Retinal pigment epithelial cell (primary cell): ENCODE data around the gene HES3.

Experiments used
- DNase-seq: peaks from one replicate; pipeline ENCODE4 v3.0.0-alpha.2; 2010; ENCODE audit warnings: low read depth
- H3K4me3 ChIP-seq: 2 replicates; pipeline ENCODE4 v1.5.1; 2011; ENCODE audit warnings: mild to moderate bottlenecking, low read length, control low read depth, moderate library complexity
- TF ChIP-seq, protein P1 (sequence below): conservative IDR thresholded peaks from 2 replicates; pipeline ENCODE4 v1.5.1; 2011; ENCODE audit warnings: low read depth, low read length, control low read depth, inconsistent platforms

Gene HES3

DNA sequence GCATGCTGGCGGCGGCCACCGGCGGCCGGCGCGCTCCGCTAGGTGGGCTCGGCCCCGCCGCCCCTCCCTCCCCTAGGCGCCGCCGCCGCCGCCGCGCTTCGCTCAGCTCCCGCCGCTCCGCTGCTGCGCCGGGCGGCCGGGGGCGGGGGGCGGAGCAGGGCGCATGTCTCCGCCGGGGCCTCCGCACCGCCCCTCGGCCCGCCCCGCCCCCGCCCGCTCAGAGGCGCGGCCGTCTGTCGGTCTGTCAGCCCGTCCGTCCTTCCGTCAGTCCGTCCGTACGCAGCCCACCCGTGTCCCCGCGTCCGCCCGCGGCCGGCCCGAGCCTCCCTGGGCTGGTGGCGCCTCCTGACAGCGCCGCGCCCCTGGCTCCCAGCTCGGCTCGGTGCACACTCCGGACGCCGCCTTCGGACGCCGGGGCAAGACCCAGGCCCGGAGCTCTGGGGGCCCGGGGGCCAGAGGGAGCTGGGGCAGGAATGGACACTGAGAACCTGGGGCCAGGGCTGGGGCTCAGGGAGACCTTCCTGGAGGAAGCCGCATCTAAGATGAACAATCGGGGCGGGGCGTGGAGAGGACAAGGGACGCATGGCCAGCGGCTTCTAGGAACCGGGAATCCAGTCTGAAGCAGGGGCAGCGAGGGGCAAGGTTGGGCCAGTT lies 17.1 kb downstream of the HES3 start, which contains the start of gene GPR153:
GPR153 (minus strand) TSS at position 138 of the 654 bp plus-strand sequence. CDS start 6,193 bp downstream, outside the sequence.
- peak within 1 kb of the TSS; percentile 38 for H3K4me3 ChIP-seq
- TF ChIP-seq, protein P1, sequence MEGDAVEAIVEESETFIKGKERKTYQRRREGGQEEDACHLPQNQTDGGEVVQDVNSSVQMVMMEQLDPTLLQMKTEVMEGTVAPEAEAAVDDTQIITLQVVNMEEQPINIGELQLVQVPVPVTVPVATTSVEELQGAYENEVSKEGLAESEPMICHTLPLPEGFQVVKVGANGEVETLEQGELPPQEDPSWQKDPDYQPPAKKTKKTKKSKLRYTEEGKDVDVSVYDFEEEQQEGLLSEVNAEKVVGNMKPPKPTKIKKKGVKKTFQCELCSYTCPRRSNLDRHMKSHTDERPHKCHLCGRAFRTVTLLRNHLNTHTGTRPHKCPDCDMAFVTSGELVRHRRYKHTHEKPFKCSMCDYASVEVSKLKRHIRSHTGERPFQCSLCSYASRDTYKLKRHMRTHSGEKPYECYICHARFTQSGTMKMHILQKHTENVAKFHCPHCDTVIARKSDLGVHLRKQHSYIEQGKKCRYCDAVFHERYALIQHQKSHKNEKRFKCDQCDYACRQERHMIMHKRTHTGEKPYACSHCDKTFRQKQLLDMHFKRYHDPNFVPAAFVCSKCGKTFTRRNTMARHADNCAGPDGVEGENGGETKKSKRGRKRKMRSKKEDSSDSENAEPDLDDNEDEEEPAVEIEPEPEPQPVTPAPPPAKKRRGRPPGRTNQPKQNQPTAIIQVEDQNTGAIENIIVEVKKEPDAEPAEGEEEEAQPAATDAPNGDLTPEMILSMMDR, result no peak
- DNase-seq, result no peak

DNA sequence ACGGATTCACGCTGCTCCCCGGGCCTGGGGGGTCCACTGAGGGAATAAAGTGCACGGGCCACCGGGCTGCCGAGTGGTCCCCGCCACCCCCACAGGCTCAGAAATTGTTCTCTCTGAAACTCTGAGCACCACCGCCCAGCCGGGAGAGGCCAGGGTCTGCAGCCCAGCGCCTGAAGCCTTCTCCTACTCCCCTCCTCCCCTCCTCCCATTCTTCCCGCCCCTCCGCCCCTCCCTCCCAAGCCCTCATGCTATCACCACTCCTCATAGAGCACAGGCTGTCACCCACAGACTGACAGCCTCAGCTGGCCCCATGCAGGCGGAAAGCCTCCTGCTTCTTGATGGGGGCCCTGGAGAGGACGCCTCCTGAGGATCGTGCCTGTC lies 17.6 kb downstream of the HES3 start:
- TF ChIP-seq, protein P1, result no peak
- H3K4me3 ChIP-seq, result peak overlapping the region; percentile 29

DNA sequence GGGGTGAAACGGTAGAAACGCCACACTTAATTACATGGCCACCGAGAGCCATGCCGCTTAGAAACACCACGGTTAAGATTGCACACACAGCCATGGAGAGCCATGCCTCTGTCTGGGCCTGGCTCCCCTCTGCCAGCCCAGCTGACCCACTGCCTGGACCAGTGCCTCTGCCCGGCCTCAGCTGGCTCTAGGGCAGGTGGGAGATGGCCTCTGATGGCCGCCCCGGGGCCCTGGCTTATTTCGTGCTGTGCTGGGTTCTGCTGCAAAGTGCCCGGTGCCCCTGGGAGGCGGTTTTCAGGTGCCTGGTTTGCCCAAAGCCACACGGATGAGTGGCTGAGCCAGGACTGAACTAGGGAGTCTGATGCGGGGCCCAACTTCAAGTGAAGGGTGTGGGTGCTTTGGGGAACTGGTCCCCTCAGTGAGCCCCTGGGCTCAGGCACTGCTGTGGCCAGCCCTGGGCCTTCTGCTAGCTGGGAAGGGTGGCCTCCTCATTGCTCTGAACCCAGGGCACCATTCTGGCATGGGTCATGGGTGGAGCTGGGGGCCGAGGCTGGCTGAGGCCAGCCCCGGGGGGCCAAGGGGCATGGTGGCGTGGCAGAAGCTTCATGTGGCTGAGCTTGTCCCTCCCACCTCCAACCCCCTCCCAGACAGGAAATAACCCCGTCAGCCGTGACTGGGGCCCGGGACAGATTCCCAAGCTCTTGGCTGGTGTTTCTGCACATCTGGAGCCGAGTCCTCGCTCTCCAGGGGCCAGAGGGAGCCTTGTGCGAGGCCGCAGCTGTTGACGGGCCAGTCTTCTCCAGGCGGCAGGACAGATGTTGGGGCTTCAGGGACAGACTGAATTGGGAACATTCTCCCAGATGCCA lies 18.8 kb downstream of the HES3 start:
- TF ChIP-seq, protein P1, result no peak
- no peak overlapping the region for H3K4me3 ChIP-seq

More for the DNA sequence above, 17.6 kb downstream of the HES3 start:
- no peak for DNase-seq

DNA sequence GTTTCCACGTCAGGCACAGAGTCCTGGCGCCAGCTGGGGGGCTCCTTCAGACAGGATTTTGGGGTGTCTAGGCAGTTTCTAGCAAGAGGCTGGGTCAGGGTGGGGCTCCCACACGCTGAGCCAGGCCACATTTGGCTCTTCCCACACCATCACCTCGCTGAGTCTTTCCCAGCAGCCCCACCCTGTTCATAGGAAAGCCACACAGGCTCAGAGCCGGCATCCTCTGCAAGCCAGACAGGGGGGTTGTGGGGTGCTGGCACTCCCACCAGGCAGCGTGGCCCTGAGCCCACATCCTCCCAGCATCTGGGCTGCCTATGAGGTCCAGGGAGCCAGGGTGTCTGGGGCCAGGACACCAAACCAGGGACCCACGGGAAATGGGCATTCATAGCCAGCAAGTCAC lies 19.7 kb downstream of the HES3 start:
- DNase-seq, result no peak
- H3K4me3 ChIP-seq, result no peak overlapping the region
- TF ChIP-seq, protein P1, result no peak

More for the DNA sequence above, 18.8 kb downstream of the HES3 start:
- no peak for DNase-seq

DNA sequence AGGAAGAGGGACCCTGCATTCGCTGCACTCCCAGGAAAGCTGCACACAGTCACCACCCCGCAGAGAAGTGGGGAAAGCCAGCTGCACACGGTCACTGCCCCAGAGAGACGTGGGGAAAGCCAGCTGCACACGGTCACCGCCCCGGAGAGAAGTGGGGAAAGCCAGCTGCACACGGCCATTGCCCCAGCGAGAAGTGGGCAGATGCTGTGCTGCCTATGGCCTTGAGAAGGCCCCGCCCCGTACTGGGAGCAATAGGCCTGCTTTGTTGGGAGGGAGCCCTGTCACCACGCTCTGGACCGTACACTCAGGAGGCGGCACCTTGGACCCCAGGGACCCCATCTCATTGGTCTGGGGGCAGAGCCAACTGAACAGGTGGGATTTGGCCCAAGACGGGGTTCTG lies 21.2 kb downstream of the HES3 start:
- DNase-seq, result no peak
- no peak overlapping the region for H3K4me3 ChIP-seq
- TF ChIP-seq, protein P1, result no peak

DNA sequence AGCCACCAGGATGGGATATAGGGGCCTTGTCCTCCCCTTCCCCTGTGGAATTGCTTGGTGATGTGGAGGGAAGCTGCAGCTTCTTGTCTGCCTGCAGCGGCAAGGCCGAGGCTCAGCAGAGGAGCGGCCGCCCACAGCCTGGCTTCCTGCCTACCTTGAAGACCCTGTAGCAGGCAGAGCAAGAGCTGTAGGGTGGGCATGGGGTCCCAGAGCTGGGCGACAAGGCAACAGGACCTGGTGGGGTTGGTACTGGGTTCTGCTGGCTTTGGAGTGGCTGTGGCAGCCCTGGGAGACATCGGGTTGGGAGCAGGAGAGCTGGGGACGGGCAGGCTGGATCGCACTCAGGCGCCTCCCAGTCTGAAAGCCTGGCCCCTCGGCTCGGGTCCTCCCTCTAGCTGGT lies 22.7 kb downstream of the HES3 start:
- TF ChIP-seq, protein P1, result no peak
- H3K4me3 ChIP-seq, result no peak overlapping the region
- DNase-seq, result no peak
